Activated CD8-positive, alpha-beta memory T cell treated with anti-CD3 and anti-CD28 coated beads, Interleukin-2, amount 50 U/mL, for 1 hour (primary cell): ENCODE measurements around the gene NSD2.
"Not testable (repeated sequence)": the region's sequence is repeated elsewhere in the genome, so short reads cannot be mapped to it uniquely, and the experiment has no call there.

Experiments used
- DNase-seq: peaks from one replicate; pipeline ENCODE4 v3.0.0-alpha.2; 2020; ENCODE audit errors: extremely low read depth

Gene NSD2

GRCh38 chr4:1841887-1842210 is 29.3 kb upstream of the NSD2 start:
- DNase-seq = no peak

DNA sequence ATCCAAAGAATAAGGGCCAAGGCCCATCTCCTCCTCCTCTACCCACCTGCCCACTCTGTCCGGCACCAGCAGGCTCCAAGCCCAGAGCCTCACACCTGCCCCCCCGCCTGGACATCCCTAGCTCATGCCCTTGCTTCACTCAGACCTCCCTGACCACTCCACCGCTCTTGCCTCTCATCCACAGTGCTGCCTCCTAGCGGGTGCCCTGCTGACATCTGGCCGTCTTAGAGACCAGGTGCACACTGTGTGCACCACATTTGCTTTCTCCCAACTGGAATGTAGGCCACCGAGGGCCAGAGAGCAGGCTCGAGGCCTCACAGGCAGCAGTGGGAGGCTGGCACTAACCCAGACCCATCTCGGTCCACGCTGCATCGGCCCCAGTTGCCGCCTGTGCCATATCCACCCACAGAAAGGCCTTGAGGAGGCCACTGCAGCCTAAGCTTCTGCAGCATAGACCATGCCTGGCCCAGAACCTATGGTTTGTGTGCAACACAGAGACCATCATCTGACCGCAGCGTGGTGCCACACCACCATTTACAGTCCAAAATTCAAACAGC is 28.8 kb upstream of the NSD2 start:
- no peak for DNase-seq

GRCh38 chr4:1842993-1843448 is 28.2 kb upstream of the NSD2 start:
- no peak for DNase-seq

GRCh38 chr4:1843852-1844251 is 27.3 kb upstream of the NSD2 start:
- DNase-seq = no peak

- DNase-seq = not testable (repeated sequence)
These were observed 26.6 kb upstream of the NSD2 start for GRCh38 chr4:1844618-1845017.

GRCh38 chr4:1846580-1846979 is 24.6 kb upstream of the NSD2 start:
- DNase-seq = no peak

DNA sequence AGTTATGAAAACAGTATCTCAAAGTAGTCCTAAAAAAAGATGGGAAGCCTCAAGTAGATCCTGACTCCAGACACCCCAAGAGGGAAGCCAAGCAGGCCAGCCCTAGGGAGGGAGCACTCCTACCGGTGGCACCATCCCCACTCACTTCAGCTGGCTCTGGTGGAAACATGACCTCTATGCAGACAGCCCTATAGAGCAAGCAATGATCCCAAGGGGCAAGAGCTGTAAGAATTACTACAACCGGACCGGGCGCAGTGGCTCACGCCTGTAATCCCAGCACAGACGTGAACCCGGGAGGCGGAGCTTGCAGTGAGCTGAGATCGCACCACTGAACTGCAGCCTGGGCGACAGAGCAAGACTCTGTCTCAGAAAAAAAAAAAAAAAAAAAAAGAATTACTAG is 20.9 kb upstream of the NSD2 start:
- no peak for DNase-seq

DNA sequence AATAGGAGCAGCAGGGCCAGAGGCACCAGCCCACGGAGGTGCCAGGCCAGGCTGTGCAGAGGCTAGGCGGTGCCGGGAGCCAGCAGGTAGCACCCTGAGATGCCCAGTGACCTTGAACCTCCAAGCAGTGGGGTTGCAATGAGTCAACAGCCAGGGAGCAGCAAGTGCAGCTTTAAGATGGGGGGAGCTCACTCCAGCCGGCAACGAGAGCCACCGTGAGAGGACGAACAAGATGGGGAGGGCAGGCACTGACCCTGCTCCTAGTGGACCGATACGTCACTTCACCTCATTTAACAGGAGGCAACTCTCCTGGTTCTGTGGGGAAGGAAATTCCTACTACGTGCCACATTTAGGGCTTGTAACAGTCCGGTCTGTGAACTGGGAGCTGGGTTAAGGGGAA is 20.0 kb upstream of the NSD2 start:
- DNase-seq = no peak

- no peak for DNase-seq
These were observed 19.4 kb upstream of the NSD2 start for GRCh38 chr4:1851575-1852410.

DNA sequence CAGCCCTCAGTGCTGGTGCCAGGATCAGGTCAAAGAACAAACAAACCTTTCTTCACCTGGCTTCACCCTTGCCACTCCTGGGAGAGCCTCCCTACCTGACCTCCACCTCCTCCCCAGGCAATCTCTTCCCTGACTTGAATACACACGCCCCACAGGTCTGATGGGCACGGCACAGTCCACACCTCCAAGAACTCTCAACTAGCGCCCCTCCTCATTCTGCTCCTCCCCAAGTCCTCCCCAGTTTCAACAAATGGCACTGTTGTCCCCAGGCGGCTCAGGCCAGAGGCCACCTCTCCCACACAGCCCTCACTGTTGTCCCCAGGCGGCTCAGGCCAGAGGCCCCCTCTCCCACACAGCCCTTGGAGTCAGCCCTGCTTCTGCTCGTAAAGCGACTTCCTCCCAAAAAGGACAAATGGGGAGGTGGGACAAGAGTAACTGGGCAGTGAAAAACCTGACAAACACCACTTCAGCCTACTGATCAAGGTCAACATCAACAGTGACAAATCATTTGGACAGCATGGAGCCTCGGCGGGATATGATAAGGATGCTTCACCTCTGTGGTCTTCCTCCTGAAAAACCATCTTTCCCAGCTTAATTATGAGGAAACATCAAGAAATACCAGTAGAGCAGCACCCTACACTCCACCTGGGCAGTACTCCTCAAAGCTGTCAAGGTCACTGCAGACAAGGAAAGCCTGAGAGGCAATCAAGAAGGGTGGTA is 18.1 kb upstream of the NSD2 start:
- no peak for DNase-seq

DNA sequence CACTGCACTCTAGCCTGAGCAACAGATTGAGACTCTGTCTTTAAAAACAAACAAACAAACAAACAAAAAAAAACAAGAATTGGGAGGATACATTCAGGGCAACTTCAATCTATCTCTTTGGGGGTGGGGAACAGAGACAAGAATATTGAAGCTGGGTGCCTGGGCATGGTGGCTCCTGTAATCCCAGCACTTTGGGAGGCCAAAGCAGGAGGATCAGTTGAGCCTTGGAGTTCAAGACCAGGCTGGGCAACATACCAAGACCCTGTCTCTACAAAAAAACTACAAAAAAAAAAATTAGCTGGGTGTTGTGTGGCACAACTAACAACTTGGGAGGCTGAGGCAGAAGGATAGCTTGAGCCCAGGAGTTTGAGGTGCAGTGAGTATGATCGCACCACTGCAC is 16.4 kb upstream of the NSD2 start:
- no peak for DNase-seq

GRCh38 chr4:1855333-1856070 is 15.7 kb upstream of the NSD2 start:
- no peak for DNase-seq

DNA sequence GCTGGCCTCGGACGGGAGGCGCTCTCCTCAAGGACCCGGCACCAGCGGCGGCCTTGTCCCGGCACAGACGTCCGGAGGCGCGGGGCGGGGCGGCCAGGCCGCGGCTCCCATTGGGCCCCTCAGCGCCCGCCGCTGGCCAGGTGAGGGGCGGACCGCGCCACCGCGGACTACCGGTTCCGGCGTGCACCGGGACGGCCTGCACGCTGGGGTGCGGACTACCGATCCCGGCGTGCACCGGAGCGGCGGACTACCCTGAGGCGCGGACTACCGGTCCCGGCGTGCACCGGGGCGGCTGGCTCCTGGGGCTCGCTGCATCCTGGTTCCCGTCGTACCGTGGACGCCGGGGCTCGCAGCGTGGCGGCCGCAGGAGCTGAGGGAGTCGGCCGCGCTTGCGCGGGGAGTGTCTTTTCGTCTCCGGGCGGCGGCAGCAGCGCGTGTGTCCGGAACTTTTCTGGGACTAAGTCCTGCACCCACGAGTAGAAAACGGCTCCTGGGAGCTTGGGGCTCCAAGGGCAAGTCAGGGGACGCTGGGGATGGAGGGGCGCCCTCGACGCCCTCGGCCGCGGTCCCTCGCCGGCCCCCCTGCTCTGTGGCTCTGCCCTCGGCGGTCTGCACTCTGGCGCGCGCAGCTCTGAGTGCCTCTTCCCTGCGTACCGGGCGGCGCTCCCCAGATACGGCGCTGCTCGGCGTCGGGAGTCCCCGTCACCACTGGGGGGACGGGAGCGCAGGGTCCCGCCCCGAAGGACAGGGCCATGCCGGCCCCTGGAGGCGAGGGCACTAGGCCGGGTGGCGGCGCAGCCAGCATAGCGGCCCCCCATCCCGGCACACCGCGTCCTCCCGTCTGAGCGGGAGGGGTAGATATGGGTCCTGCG is 14.9 kb upstream of the NSD2 start, which contains the start of gene LETM1:
Gene LETM1, minus strand, starts transcription at position 86 of the 872 bp plus-strand sequence. CDS start 206 bp downstream, outside the sequence.
- peak; percentile 77 for DNase-seq

DNA sequence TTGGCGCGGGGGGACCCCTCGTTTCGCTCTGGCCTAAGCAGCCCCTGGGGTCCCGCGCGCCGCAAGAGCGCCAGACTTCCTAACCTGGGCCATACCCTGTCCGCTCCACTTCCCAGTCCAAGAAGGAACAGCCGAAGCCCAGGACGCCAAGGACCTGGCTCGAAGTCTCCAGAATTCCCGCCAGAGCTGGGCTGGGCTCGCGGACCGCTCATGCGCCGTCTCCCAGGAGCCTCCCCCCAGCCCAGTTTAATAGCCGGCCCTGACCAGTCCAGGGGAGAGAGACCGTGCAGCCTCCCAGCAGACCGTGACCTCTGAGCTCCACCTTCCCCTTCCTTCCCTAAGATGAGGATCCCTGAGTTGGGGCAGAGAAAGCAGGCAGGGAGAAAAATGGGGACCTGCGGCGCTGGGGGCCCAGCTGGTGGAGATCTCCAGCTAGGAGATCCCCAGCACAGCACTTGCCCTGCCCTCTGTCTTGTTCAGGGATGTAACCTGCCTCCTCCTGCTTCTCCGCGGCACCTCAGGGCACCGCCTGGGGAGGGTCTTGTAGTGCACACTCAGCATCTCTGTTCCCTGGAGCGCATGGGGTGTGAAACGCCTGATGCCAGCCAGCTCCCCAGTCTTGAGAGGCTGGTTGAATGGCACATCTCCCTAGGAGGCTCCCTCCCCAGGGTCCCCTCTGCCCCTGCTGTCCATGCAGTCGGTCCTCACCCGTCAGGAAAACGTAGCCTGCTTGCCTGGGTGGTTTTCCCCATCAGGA is 14.1 kb upstream of the NSD2 start:
- no peak for DNase-seq

GRCh38 chr4:1857931-1858330 is 13.3 kb upstream of the NSD2 start:
- no peak for DNase-seq

GRCh38 chr4:1859389-1859753 is 11.8 kb upstream of the NSD2 start:
- no peak for DNase-seq

DNA sequence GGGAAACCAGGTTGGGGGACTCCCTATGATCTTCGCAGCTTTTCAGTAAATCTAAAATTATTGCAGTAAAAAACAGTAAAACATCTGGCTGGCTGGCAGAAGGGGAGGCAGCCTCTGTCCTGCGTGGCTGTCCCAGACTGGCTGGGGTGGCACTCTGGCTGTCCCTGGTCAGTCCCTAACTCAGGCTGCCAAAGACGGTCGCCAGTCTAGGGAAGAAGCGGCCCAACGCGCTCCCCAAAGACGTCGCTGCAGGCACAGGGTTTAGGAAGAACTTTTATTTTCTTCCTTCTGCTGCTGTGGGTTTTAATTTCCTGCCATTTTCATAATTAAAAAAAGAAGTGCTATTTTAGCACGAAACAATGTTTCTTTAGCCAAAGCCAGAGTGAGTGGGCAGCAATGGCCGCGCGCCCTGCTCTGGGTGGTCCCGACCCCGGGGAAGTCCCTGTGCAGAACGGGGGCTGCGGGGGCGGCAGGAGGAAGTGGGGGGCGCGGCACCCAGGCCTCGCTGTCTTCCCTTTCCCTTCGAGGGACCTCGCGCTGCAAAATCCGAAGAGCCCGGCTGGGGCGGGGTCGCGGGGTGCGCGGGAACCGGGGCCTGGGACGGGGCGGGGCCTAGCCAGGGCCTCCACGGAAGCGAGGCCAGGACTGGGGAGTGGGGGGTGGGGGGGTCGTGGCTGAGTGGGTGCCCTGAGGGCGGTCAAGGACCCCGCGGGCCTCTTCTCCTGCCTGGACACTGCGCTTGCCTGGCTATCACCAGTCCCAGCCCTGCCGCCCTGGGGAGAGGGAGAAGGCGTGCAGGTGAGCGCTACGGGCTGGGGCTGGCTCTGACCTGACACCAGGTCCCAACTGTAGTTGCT is 8.9 kb upstream of the NSD2 start:
- no peak for DNase-seq

GRCh38 chr4:1862961-1863296 is 8.3 kb upstream of the NSD2 start:
- DNase-seq = no peak

GRCh38 chr4:1863297-1864033 is 7.7 kb upstream of the NSD2 start:
- no peak for DNase-seq
